ENCODE data around the gene LAMP1.
A peak's percentile ranks its signal among the peaks of the same experiment; 100 is the strongest.
"Not testable (repeated sequence)": the region's sequence is repeated elsewhere in the genome, so short reads cannot be mapped to it uniquely, and the experiment has no call there.

LAMP1 gene

DNA sequence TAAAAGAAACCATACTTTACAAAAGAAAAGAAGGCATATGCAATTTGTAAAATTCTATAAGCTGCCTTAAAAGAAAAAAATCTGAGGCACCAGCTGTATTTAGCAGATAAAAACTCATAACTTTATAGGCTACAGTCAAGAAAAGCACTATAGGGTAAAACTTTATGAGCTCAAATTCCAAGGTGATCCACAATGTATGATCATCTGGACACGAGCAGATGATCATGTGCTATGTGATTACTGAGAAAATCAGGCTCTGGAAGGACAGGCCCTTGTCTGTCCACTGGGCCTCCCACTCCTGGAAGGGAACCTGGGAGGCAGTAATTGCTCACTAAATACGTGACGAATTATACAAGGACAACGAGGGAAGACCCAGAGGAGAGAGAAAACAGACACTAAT lies 59.6 kb downstream of the LAMP1 start:
- no peak for DNase-seq (ENCODE audit: low spot score)

DNA sequence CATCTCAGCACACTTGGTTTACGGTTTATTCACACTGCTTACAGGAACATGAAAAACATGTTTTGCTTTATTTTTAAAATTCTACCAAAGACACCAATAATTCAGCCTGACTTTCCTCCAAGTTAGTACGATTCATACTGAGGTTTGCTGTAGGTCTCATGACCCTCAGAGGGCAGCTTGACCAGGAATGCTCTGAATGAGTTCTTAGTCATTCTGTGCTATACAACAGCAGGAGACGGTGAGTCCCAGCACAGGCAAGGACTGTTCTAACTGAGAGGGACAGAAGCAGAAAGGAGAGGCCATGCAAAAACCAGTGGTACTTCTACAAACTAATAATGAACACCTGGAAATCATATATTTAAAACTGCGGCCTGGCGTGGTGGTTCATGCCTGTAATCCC lies 60.5 kb downstream of the LAMP1 start:
- DNase-seq (ENCODE audit: low spot score): peak; percentile 89

DNA sequence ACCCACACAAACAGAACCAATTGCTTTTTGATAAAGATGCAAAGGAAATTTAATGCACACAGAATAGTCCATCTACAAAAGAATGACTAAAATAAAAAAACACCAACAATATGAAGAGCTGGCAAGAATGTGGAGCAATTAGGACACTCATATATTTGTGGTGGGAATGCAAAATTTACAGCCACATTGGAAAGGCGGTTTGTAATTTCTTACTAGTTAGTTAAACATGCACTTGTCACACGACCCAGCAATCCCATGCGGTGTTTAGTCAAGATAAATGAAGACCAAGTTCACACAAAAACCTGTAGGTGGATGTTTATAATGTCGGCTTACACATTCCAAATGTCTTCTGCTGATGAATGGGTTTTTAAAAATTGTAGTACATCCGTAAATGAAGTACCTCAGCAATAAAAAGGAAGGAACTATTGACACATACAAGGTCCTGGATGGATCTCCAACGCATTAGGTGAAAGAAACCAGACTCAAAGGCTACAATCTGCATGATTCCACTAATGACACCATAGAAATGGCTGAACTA lies 61.7 kb downstream of the LAMP1 start:
- no peak for DNase-seq (ENCODE audit: low spot score)

DNA sequence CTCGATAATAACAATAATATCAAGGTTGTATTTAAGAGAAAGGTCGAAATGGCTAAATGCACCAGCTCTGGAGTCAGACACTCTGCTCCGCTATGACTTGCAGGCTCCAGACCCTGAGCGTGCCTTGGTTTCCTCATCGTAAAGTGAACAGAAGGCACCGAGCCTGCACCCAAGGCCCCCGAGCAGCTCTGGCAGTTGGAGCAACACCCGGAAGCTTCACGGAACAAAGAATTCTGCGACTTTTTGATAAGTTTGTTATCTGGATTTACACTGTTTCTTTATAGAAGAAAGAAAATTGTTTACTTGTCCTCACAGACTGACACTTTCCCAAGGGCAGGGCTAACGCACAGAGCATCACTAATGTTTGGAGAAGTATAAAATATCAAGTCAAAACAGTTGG lies 62.5 kb downstream of the LAMP1 start:
- DNase-seq (ENCODE audit: low spot score): no peak

DNA sequence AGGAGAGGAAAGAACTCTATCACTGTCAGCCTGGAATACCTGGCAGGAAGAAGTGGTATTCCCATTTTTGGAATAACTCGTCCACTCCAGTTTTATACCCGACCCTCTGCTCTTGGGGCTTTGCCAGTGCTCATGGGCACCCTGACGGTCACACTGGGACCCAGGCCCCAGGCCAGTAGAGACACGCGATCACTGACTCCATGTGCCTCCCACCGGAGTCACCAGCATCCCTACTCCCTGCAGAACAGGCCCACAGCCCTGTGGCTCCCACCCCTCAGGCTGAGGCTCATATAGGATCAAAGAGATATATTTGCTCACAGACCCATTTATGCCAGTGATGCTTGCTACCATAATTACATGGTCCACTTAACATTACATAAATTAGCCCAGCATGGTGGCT lies 63.4 kb downstream of the LAMP1 start:
- DNase-seq (ENCODE audit: low spot score): no peak

DNA sequence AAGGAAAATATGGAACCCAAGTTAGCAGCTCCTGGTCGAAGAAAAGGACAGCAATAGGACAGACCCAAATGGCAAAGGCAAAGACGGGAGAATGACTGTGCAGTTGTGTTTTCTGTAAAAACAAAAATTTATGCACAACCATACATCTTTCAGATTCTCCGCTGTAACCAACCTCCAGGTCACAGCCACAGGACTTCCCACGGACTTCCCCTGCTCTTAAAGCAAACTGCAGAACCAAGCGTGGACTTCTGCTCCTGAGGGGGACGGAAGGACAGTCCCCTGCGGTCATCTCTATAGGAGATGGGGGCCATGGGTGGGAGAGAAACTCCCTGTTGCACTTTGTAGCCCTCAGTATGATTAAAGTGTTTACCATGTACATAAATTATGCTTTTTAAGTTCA lies 64.4 kb downstream of the LAMP1 start:
- no peak for DNase-seq (ENCODE audit: low spot score)

DNA sequence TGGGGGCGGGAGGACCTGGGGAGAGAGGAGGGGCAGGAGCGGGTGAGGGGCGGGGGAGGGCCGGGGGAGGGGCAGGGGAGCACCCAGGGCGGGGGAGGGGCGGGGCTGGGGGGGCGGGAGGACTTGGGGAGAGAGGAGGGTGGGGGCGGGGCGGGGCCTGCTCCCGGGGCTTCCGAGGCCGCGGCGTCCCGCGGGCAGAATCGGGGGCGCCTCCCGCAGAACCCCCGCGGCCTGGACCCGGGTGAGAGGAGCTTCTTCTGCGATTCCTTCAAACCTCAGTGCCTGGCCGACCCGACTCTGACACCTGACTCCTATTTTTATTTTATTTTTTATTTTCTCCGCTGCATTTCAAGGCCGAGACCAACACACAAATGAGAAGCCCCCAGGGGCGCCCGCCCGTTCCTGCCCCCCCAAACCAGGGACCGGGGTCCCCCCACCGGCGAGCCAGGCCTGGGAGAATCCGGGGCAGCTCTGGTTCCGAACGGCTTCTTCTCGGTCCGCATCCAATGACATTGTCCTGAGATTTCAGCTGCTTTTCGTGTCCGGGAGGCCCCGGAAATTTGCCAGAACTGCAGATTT lies 67.4 kb downstream of the LAMP1 start:
- peak; percentile 61 for DNase-seq (ENCODE audit: low spot score)

DNA sequence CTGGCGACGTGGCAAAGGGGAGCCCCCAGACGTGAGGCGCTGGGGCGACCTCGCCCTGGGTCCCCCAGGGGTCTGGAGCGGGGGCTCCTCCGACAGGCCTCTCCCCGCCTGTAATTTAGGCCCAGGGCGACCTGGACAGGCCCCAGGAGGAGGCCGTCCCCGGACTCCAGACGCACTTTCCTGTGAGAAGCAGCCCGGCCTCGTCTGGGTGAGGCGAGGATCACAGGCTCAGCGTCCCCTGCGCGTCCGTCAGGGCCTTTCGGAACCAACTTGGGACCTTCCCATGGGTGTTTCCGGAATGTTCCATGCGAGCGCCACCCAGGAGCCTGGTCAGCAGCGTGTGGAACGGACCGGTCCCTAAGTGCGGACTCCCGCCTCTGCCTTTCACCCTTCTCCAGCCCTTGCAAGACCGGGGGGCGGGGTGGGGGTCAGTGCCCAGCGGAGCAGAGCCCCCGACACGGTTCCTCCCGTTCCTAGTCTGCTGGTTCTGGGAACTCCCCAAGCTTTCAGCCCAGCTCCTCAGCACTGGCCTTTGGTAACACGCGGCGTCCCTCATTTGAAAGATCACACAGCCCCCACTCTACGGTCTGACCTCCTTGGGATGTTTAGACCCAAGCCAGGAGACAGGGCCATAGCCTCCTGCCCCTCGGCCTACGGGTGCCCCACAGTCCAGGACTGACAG lies 68.0 kb downstream of the LAMP1 start:
- DNase-seq (ENCODE audit: low spot score): no peak

DNA sequence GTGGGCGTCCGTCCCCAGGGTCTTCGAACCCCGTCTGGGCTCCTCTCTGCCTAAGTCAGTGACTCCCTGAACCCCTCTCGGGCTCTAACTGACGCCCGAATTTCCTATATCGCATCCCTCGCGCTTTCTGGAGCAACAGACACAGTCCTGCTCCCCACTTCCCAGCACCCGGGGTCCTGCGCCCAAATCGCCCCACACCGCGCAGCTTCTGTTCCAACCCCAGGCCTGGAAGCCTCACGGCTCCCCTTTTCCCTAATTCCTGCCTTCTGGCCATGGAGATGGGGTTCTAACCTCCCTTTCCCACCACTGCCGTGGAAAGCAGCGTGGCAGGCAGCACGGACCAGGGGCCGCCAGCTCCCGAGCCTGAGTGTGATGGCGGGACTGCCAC lies 68.5 kb downstream of the LAMP1 start:
- DNase-seq (ENCODE audit: low spot score): no peak

DNA sequence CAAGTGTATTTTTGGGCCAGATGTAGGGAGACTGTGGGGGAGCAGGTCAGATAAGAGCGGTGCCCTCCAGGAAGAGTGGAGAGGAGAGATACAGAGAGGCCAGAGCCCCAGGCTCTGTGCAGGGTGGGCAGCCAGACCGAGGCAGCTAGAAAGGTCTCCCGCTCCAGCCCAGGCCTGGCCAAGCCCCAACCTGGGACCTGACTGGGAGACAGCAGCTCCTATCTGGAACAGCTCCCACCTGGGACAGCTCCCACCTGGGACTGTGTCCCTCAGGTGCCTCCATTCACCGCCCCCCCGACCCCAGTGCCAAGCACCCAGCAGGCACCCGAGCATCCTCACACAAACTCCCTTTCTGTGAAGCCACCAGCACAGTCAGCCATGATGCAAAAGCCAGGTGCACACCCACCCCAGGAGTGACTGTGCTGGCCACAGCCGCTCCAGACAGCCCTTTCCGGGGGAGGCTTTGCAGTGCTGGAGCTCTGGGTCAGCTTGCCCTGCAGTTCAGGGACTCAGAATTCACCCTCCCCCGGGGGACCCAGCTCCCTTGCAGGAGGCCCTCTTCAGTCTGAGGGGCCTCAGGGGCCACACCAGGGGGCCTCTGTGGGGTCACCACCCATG lies 69.0 kb downstream of the LAMP1 start:
- DNase-seq (ENCODE audit: low spot score): no peak

DNA sequence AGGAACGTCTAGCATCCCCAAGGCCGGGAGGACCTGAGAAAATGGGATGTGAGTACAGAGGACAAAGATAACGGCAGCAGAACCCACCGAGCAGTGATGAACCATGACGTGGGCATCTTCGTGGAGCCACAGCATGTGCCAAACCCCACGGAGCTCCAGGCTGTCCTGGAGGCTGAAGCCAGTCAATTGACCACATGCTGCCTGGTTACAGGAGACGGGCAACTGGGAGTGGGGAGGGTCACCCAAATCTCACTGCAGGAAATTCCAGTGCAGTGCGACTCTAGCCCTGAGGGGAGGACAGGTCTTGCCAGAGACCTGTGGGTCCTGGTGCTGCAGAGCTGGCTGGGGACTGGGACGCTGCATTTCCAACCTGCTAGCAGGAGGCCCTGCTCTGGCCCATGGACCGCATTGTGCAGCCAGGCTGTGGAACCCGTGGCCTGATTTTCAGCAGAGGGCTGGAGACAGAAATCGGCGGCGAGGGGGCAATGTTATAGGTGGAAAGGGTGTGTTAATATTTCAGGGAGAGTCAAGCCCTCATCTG lies 70.1 kb downstream of the LAMP1 start:
- no peak for DNase-seq (ENCODE audit: low spot score)

DNA sequence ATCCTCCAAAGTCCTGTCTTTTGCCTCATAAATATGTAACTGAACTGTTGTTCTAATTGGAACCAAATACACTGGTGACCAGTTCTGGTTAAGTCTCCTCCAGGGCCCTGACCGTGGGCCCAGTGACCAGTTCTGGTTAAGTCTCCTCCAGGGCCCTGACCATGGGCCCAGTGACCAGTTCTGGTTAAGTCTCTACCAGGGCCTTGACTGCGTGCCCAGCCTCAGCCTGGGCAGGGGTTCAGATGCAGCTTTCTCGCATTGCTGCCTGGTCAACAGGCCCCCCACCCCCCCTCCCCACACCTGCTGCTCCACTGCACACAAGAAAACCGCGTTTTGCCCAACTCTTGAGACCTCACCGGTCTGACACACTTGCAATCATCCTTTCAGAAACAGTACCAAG lies 70.7 kb downstream of the LAMP1 start:
- DNase-seq (ENCODE audit: low spot score): no peak

DNA sequence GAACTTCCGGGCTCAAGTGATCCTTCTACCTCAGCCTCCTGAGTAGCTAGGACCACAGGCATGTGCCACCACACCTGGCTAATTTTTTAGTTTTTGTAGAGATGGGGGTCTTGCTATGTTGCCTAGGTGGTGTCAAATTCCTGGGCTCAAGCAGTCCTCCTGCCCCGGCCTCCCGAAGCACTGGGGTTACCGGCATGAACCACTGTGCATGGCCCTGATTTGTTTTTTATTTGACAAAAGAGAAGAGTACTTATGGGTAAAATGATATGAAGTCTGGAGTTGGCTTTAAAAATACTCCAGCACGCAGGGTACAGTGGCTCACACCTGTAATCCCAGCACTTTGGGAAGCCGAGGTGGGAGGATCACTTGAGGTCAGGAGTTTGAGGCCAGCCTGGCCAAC lies 71.3 kb downstream of the LAMP1 start:
- not testable (repeated sequence) for DNase-seq (ENCODE audit: low spot score)

DNA sequence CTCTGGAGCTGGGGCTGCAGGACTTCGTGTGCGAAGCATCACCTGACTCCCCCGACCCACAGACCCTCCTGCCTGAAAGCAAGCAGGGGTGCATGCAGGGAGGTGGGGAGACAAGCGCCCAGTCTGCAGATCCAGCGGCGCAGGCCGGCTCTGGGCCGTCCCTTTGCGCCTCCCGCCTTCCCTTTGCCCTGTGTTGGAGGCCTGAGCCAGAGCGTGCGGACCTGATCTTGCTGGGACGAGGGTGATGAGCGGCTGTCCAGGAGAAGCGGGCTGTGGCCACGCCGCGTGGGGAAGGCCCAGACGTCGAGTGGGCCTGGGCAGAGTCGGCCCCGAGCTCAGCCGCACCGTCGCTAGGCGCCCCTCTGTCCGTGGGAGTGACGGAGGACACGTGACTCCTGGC lies 72.2 kb downstream of the LAMP1 start:
- no peak for DNase-seq (ENCODE audit: low spot score)

DNA sequence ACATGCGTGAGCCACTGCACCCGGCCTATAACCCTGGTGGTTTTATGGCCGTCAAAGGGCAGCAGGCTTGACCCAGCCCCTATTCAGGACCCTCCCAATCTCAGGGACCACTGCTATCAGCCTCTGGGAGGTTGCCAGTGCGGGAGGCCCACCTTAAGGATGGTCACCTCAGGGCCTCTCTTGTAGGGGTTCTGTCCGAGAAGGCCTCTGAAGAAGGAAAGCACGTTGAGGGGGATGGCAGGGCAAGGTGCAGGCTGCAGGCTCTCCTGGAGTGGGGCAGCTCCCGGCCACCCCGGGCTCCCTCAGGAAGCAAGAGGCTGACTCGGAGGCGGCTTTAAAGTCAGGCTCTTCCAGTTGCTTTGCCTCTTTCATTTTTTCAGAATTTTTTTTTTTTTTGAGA lies 72.8 kb downstream of the LAMP1 start:
- DNase-seq (ENCODE audit: low spot score): no peak

DNA sequence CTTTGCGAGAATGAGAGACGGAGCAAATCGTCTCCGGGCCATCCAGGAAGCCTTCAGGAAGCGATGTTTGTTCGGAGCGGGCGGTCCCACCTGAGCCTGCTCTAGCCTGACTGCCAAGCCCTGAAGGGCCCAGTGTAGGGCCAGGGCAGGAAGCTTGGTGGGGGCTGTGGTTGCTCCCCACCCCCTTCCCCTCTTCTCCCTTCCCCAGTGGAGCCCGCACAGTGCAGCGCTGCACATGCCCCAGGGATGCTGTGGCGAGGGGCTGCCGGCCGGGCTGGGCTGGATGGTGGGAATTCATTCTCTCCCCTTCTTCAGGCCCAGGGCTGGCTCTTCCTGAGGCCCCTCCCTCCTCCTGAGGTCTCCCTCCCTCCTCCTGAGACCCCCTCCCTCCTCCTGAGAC lies 74.0 kb downstream of the LAMP1 start:
- DNase-seq (ENCODE audit: low spot score): no peak

DNA sequence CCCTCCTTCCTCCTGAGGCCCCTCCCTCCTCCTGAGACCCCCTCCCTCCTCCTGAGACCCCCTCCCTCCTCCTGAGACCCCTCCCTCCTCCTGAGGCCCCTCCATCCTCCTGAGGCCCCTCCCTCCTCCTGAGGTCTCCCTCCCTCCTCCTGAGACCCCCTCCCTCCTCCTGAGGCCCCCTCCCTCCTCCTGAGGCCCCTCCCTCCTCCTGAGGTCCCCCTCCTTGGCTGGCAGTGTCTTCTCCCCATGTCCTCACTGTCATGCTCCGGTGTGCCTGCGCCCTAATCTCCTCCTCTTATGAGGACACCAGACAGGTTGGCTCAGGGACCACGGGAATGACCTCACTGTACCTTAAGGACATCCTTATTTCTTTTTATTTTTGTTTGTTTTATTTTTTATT lies 74.7 kb downstream of the LAMP1 start:
- DNase-seq (ENCODE audit: low spot score): not testable (repeated sequence)
